ENCODE data around the gene OTUD1. TPM values are rescaled to one million over a fixed set of nuclear protein-coding genes. Genes with fewer than 3 reads are reported as not detected.

Gene OTUD1
- total and polyA plus RNA-seq, 10 of the 15 experiments (the other 5 are each of a cell fraction or from before 2014, with no cell fraction given), result 0.18 to 1.6 (median 0.63) TPM; not detected in 1

- no peaks in the 10 kb centered on the region for H3K79me2 ChIP-seq (ENCODE audit: control insufficient read depth, insufficient read depth, low read length)
- ATAC-seq, result no peak
- no TSS peak for BruUV-seq (replicated peaks)
- no peak overlapping the region for H3K27ac ChIP-seq (ENCODE audit: control insufficient read depth, insufficient read depth)
- H3K36me3 ChIP-seq (ENCODE audit: control insufficient read depth in 2 of 2, insufficient read depth in 2 of 2, low read length in 1 of 2), result no peaks in the 10 kb centered on the region
- peaks cover 5% of the 10 kb centered on the region; the same call in 1 of the 2 replicates for H3K4me1 ChIP-seq (ENCODE audit: control insufficient read depth, insufficient read depth, low read length)
- TF ChIP-seq CEBPB (IDR thresholded peaks at IDR 0.05; ENCODE audit: borderline replicate concordance in 1 of 2, low read depth in 2 of 2, low read length in 2 of 2) (no peak), SREBF1 (IDR thresholded peaks at IDR 0.05; ENCODE audit: low read length) (no peak), EP300 (IDR thresholded peaks at IDR 0.05; ENCODE audit: borderline replicate concordance in 1 of 2, control insufficient read depth in 1 of 2, low read depth in 2 of 2, low read length in 2 of 2) (no peak)
- intact Hi-C loops (cut with micrococcal nuclease; ENCODE audit: unreplicated experiment), result no loop called here
- H4K20me1 ChIP-seq (ENCODE audit: control insufficient read depth, insufficient read depth), result no peaks in the 10 kb centered on the region
- no peak for DNase-seq (ENCODE audit: low read depth, low spot score)
- H3K27me3 ChIP-seq (replicated peaks in 1 of 2; ENCODE audit: control insufficient read depth in 2 of 2, insufficient read depth in 2 of 2, low read length in 1 of 2), result no peaks in the 10 kb centered on the region
- ChIA-PET CTCF (interaction anchor here (1.0 kb wide), 1 partner anchor 137 kb away, joined by 3 read pairs; no protein-coding TSS in a partner anchor), SMC1A (ENCODE audit: uncharacterized antibody, unreplicated experiment) (interaction anchor here (0.6 to 1.0 kb wide), 2 partner anchors 59 to 143 kb away, joined by 3 read pairs; no protein-coding TSS in a partner anchor), POLR2A (no interaction called here), RAD21 (ENCODE audit: unreplicated experiment) (no interaction called here)
- no peak overlapping the region for H3K4me3 ChIP-seq
- H3K9ac ChIP-seq (ENCODE audit: control insufficient read depth, insufficient read depth, low read length), result no peak overlapping the region
- H2AFZ ChIP-seq (ENCODE audit: control insufficient read depth, low read depth, low read length), result no peak overlapping the region
- H3K9me3 ChIP-seq (replicated peaks; ENCODE audit: control insufficient read depth, insufficient read depth, low read length), result no peaks in the 10 kb centered on the region
- in situ Hi-C loops (cut with MboI), result no loop called here
- H3K4me2 ChIP-seq (ENCODE audit: control insufficient read depth, insufficient read depth), result no peak overlapping the region
- no peak for FAIRE-seq
- WGBS (ENCODE audit: insufficient coverage, insufficient replicate concordance, low lambda C conversion rate, missing lambda C conversion rate), result 73% methylated on average over 4 of the region's 4 CpGs
Measured at GRCh38 chr10:23452033-23452655, 13.3 kb downstream of the OTUD1 start.

DNA sequence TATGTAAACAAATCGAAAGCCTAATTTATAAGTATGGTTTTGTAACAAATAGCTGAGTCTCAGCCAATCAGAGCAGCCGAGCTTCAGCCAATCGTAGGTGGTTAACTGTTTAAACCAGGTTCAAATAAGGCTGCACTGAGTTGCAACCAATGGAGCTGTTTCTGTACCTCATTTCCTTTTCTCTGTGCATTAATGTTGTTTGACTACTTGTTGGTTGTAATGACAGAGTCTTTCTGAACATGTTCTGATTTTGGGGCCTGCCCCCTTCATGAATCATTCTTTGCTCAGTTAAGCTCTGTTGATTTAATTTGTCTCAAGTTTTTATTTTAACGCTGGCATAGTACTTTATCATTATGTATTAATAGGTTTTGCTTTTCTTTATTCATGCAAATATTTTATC lies 14.6 kb downstream of the OTUD1 start:
- DNase-seq (ENCODE audit: low read depth, low spot score) (no peak), ATAC-seq (no peak), FAIRE-seq (no peak)
- Histone ChIP-seq H3K36me3 (ENCODE audit: control insufficient read depth in 2 of 2, insufficient read depth in 2 of 2, low read length in 1 of 2) (no peaks in the 10 kb centered on the region), H3K4me1 (ENCODE audit: control insufficient read depth, insufficient read depth, low read length) (peaks cover 5% of the 10 kb centered on the region; the same call in 1 of the 2 replicates), H3K9ac (ENCODE audit: control insufficient read depth, insufficient read depth, low read length) (no peak overlapping the region), H3K9me3 (replicated peaks; ENCODE audit: control insufficient read depth, insufficient read depth, low read length) (no peaks in the 10 kb centered on the region), H3K79me2 (ENCODE audit: control insufficient read depth, insufficient read depth, low read length) (no peaks in the 10 kb centered on the region), H3K4me3 (no peak overlapping the region), H3K27me3 (replicated peaks in 1 of 2; ENCODE audit: control insufficient read depth in 2 of 2, insufficient read depth in 2 of 2, low read length in 1 of 2) (no peaks in the 10 kb centered on the region), H3K27ac (ENCODE audit: control insufficient read depth, insufficient read depth) (no peak overlapping the region), H3K4me2 (ENCODE audit: control insufficient read depth, insufficient read depth) (no peak overlapping the region), H2AFZ (ENCODE audit: control insufficient read depth, low read depth, low read length) (no peak overlapping the region), H4K20me1 (ENCODE audit: control insufficient read depth, insufficient read depth) (no peaks in the 10 kb centered on the region)
- 63% methylated on average over 4 of the region's 4 CpGs for whole genome bisulfite sequencing (ENCODE audit: insufficient coverage, insufficient replicate concordance, low lambda C conversion rate, missing lambda C conversion rate)
- in situ Hi-C loops (cut with MboI) (no loop called here), intact Hi-C loops (cut with micrococcal nuclease; ENCODE audit: unreplicated experiment) (no loop called here)
- ChIA-PET CTCF (interaction anchor here (1.2 kb wide), 1 partner anchor 15 kb away, joined by 3 read pairs; no protein-coding TSS in a partner anchor), POLR2A (no interaction called here), SMC1A (ENCODE audit: uncharacterized antibody, unreplicated experiment) (interaction anchor here (1.0 kb wide), 1 partner anchor 145 kb away, joined by 3 read pairs; no protein-coding TSS in a partner anchor), RAD21 (ENCODE audit: unreplicated experiment) (no interaction called here)
- BruUV-seq (replicated peaks), result no TSS peak
- TF ChIP-seq RFX5 (IDR thresholded peaks at IDR 0.05; ENCODE audit: low read depth, low read length) (no peak), IRF5 (IDR thresholded peaks at IDR 0.05; ENCODE audit: borderline replicate concordance) (no peak), CEBPB (IDR thresholded peaks at IDR 0.05; ENCODE audit: borderline replicate concordance in 1 of 2, low read depth in 2 of 2, low read length in 2 of 2) (no peak), ZBTB40 (IDR thresholded peaks at IDR 0.05; ENCODE audit: borderline replicate concordance) (no peak), NFIC (IDR thresholded peaks at IDR 0.05; ENCODE audit: low read depth, low read length) (no peak), CHD1 (IDR thresholded peaks at IDR 0.05; ENCODE audit: low read depth, low read length) (no peak), TBL1XR1 (IDR thresholded peaks at IDR 0.05; ENCODE audit: low read depth, low read length) (no peak), SPI1 (IDR thresholded peaks at IDR 0.05; ENCODE audit: borderline replicate concordance, insufficient read depth, low read depth, low read length) (no peak), TARDBP (IDR thresholded peaks at IDR 0.05; ENCODE audit: borderline replicate concordance) (no peak)

All from GM12878 (cell line).